ENCODE results near the gene CEND1.

DNA sequence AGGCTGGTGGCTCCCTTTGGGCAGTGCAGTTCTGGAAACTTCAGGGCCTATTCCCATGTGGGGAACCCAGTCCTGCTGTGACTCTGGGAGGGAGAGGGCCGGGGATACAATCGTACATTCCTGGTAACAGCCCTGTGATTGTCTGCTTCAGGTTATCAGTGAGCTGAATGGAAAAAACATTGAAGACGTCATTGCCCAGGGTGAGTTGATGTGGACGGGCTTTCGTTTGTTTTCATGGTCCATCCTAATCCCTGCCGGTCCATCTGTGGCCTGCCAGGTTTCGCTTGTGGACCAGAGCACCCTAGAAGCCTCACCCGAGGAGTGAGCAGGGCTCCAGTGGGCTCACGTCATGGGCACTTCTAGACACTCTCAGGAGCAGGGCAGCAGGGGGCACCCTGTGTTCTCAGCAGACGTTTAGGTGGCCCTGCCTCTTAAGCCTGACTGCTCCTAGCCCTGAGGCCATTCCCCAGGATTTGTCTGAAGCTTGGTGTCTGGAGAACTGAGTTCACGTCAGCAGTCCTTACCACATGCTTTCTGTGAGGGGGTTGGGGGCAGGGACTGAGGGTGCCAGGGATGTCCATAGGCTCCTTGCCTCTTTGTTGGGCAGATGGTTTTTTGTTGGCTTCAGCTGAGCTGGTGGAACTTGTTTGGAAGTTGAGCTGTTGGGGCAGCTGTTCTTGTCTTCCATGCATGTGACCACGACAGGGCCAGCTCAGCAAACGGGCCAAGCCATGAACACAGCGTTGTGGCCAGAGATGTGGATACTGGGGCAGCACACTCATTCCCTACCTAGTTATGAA, 21.8 kb upstream of the CEND1 start:
- TF ChIP-seq EP300 (IDR thresholded peaks at IDR 0.05; ENCODE audit: borderline replicate concordance in 1 of 2, low read depth in 1 of 2, low read length in 1 of 2) (no peak), MEF2A (IDR thresholded peaks at IDR 0.05; ENCODE audit: borderline replicate concordance, low read depth) (no peak), JUND (IDR thresholded peaks at IDR 0.05) (no peak), EZH2phosphoT487 (IDR thresholded peaks at IDR 0.05; ENCODE audit: borderline replicate concordance, low read depth) (no peak), POLR2AphosphoS5 (IDR thresholded peaks at IDR 0.05; ENCODE audit: low read depth, low read length) (peak; percentile 42)
- TF ChIP-seq, protein P1, sequence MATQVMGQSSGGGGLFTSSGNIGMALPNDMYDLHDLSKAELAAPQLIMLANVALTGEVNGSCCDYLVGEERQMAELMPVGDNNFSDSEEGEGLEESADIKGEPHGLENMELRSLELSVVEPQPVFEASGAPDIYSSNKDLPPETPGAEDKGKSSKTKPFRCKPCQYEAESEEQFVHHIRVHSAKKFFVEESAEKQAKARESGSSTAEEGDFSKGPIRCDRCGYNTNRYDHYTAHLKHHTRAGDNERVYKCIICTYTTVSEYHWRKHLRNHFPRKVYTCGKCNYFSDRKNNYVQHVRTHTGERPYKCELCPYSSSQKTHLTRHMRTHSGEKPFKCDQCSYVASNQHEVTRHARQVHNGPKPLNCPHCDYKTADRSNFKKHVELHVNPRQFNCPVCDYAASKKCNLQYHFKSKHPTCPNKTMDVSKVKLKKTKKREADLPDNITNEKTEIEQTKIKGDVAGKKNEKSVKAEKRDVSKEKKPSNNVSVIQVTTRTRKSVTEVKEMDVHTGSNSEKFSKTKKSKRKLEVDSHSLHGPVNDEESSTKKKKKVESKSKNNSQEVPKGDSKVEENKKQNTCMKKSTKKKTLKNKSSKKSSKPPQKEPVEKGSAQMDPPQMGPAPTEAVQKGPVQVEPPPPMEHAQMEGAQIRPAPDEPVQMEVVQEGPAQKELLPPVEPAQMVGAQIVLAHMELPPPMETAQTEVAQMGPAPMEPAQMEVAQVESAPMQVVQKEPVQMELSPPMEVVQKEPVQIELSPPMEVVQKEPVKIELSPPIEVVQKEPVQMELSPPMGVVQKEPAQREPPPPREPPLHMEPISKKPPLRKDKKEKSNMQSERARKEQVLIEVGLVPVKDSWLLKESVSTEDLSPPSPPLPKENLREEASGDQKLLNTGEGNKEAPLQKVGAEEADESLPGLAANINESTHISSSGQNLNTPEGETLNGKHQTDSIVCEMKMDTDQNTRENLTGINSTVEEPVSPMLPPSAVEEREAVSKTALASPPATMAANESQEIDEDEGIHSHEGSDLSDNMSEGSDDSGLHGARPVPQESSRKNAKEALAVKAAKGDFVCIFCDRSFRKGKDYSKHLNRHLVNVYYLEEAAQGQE (IDR thresholded peaks at IDR 0.05; ENCODE audit: low read depth, low read length): no peak
- TF ChIP-seq, protein P2, sequence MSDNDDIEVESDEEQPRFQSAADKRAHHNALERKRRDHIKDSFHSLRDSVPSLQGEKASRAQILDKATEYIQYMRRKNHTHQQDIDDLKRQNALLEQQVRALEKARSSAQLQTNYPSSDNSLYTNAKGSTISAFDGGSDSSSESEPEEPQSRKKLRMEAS (IDR thresholded peaks at IDR 0.05; ENCODE audit: low read depth): no peak
- TF ChIP-seq, protein P3, sequence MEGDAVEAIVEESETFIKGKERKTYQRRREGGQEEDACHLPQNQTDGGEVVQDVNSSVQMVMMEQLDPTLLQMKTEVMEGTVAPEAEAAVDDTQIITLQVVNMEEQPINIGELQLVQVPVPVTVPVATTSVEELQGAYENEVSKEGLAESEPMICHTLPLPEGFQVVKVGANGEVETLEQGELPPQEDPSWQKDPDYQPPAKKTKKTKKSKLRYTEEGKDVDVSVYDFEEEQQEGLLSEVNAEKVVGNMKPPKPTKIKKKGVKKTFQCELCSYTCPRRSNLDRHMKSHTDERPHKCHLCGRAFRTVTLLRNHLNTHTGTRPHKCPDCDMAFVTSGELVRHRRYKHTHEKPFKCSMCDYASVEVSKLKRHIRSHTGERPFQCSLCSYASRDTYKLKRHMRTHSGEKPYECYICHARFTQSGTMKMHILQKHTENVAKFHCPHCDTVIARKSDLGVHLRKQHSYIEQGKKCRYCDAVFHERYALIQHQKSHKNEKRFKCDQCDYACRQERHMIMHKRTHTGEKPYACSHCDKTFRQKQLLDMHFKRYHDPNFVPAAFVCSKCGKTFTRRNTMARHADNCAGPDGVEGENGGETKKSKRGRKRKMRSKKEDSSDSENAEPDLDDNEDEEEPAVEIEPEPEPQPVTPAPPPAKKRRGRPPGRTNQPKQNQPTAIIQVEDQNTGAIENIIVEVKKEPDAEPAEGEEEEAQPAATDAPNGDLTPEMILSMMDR (IDR thresholded peaks at IDR 0.05): peak; percentile 10; the same call in 1 of the 2 replicates
- TF ChIP-seq, protein P4, sequence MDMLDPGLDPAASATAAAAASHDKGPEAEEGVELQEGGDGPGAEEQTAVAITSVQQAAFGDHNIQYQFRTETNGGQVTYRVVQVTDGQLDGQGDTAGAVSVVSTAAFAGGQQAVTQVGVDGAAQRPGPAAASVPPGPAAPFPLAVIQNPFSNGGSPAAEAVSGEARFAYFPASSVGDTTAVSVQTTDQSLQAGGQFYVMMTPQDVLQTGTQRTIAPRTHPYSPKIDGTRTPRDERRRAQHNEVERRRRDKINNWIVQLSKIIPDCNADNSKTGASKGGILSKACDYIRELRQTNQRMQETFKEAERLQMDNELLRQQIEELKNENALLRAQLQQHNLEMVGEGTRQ (IDR thresholded peaks at IDR 0.05; ENCODE audit: borderline replicate concordance, low read depth, low read length): no peak
